ENCODE results near the gene KIAA0319L. TPM values are rescaled to one million over a fixed set of nuclear protein-coding genes. Genes with fewer than 3 reads are reported as not detected.

KIAA0319L gene
- total RNA-seq, 1 donor from 2014 or later = 74.7 TPM

- H3K4me1 Mint-ChIP-seq (ENCODE audit: low read depth, unreplicated experiment) = peaks cover 20% of the 10 kb centered on the region
- H3K27ac Mint-ChIP-seq (ENCODE audit: unreplicated experiment) = no peak overlapping the region
- H3K27me3 Mint-ChIP-seq (ENCODE audit: unreplicated experiment) = peaks cover 6% of the 10 kb centered on the region
- no peak for TF ChIP-seq CTCF (IDR thresholded peaks at IDR 0.05; ENCODE audit: partially characterized antibody, unreplicated experiment)
- peaks cover 5% of the 10 kb centered on the region for H3K36me3 Mint-ChIP-seq (ENCODE audit: unreplicated experiment)
- no peak overlapping the region for H3K4me3 Mint-ChIP-seq (ENCODE audit: unreplicated experiment)
- peaks cover 4% of the 10 kb centered on the region for H3K9me3 Mint-ChIP-seq (ENCODE audit: unreplicated experiment)
- DNase-seq = no peak
Measured at GRCh38 chr1:35537806-35538205, 19.4 kb downstream of the KIAA0319L start.

GRCh38 chr1:35536556-35537162 is 20.5 kb downstream of the KIAA0319L start:
- no peak for TF ChIP-seq CTCF (IDR thresholded peaks at IDR 0.05; ENCODE audit: partially characterized antibody, unreplicated experiment)
- DNase-seq = no peak
- H3K27ac Mint-ChIP-seq (ENCODE audit: unreplicated experiment) = no peak overlapping the region
- H3K9me3 Mint-ChIP-seq (ENCODE audit: unreplicated experiment) = peaks cover 4% of the 10 kb centered on the region
- H3K27me3 Mint-ChIP-seq (ENCODE audit: unreplicated experiment) = peaks cover 6% of the 10 kb centered on the region
- peaks cover 5% of the 10 kb centered on the region for H3K36me3 Mint-ChIP-seq (ENCODE audit: unreplicated experiment)
- H3K4me3 Mint-ChIP-seq (ENCODE audit: unreplicated experiment) = no peak overlapping the region
- H3K4me1 Mint-ChIP-seq (ENCODE audit: low read depth, unreplicated experiment) = peaks cover 20% of the 10 kb centered on the region

- H3K4me1 Mint-ChIP-seq (ENCODE audit: low read depth, unreplicated experiment) = peaks cover 18% of the 10 kb centered on the region
- H3K9me3 Mint-ChIP-seq (ENCODE audit: unreplicated experiment) = peaks cover 7% of the 10 kb centered on the region
- no peak for DNase-seq
- peaks cover 12% of the 10 kb centered on the region for H3K36me3 Mint-ChIP-seq (ENCODE audit: unreplicated experiment)
- TF ChIP-seq CTCF (IDR thresholded peaks at IDR 0.05; ENCODE audit: partially characterized antibody, unreplicated experiment) = no peak
- H3K27me3 Mint-ChIP-seq (ENCODE audit: unreplicated experiment) = peaks cover 7% of the 10 kb centered on the region
- H3K4me3 Mint-ChIP-seq (ENCODE audit: unreplicated experiment) = no peak overlapping the region
- no peak overlapping the region for H3K27ac Mint-ChIP-seq (ENCODE audit: unreplicated experiment)
Measured at GRCh38 chr1:35535243-35535642, 22.0 kb downstream of the KIAA0319L start.

GRCh38 chr1:35533586-35533985 is 23.6 kb downstream of the KIAA0319L start:
- H3K4me3 Mint-ChIP-seq (ENCODE audit: unreplicated experiment) = no peak overlapping the region
- H3K4me1 Mint-ChIP-seq (ENCODE audit: low read depth, unreplicated experiment) = peaks cover 3% of the 10 kb centered on the region
- TF ChIP-seq CTCF (IDR thresholded peaks at IDR 0.05; ENCODE audit: partially characterized antibody, unreplicated experiment) = no peak
- peaks cover 27% of the 10 kb centered on the region for H3K36me3 Mint-ChIP-seq (ENCODE audit: unreplicated experiment)
- DNase-seq = no peak
- no peak overlapping the region for H3K27ac Mint-ChIP-seq (ENCODE audit: unreplicated experiment)
- peaks cover 10% of the 10 kb centered on the region for H3K9me3 Mint-ChIP-seq (ENCODE audit: unreplicated experiment)
- peaks cover 6% of the 10 kb centered on the region for H3K27me3 Mint-ChIP-seq (ENCODE audit: unreplicated experiment)

- peaks cover 13% of the 10 kb centered on the region for H3K9me3 Mint-ChIP-seq (ENCODE audit: unreplicated experiment)
- no peak overlapping the region for H3K4me3 Mint-ChIP-seq (ENCODE audit: unreplicated experiment)
- H3K27ac Mint-ChIP-seq (ENCODE audit: unreplicated experiment) = no peak overlapping the region
- TF ChIP-seq CTCF (IDR thresholded peaks at IDR 0.05; ENCODE audit: partially characterized antibody, unreplicated experiment) = no peak
- peaks cover 34% of the 10 kb centered on the region for H3K36me3 Mint-ChIP-seq (ENCODE audit: unreplicated experiment)
- H3K27me3 Mint-ChIP-seq (ENCODE audit: unreplicated experiment) = peaks cover 6% of the 10 kb centered on the region
- H3K4me1 Mint-ChIP-seq (ENCODE audit: low read depth, unreplicated experiment) = peaks cover 3% of the 10 kb centered on the region
- DNase-seq = no peak
Measured at GRCh38 chr1:35532497-35533223, 24.5 kb downstream of the KIAA0319L start.

All from glutamatergic neuron (in vitro differentiated cells).